A549 treated with Mapracorat at 1 μM for 4 hours (cell line): ENCODE measurements around the gene CXCR5. TPM values are rescaled to one million over a fixed set of nuclear protein-coding genes. Genes with fewer than 3 reads are reported as not detected.

Experiments used
- total RNA-seq: library from RNA; stranded (reverse); fragments of 200-300 nt; extraction: Qiagen RNA extraction; gene quantifications from 5 replicates; pipeline ENCODE4 v1.2.3, GENCODE V29; 2022

CXCR5 gene
- total RNA-seq, result 0.07 to 0.16 TPM (median 0.10 TPM) in 5 replicates

GRCh38 chr11:118883368-118884071 lies at the start of gene CXCR5:
Gene CXCR5, plus strand, starts transcription at chr11:118883892. Its CDS starts 50 bp downstream, at chr11:118883942.

Other genes with a start within 250 kb of the CXCR5 start
- gene TREH, start 204.2 kb upstream of the CXCR5 start, total RNA-seq, result not detected in 5 replicates
- 19.5 to 29.5 TPM (median 23.9 TPM) in 5 replicates for gene DDX6, start 92.7 kb upstream of the CXCR5 start, total RNA-seq
- gene BCL9L, start 42.0 kb downstream of the CXCR5 start, total RNA-seq, result 99.5 to 240 TPM (median 201 TPM) in 5 replicates
- gene UPK2, start 72.4 kb downstream of the CXCR5 start, total RNA-seq, result 0.39 to 1.2 TPM (median 0.98 TPM) in 5 replicates
- gene FOXR1, start 87.9 kb downstream of the CXCR5 start, total RNA-seq, result not detected in 5 replicates
- gene CENATAC, start 114.2 kb downstream of the CXCR5 start, total RNA-seq, result 9.4 to 17.1 TPM (median 14.2 TPM) in 5 replicates
- 785 to 1,034 TPM (median 805 TPM) in 5 replicates for gene RPS25, start 134.5 kb downstream of the CXCR5 start, total RNA-seq
- gene TRAPPC4, start 134.9 kb downstream of the CXCR5 start, total RNA-seq, result 56.5 to 66.9 TPM (median 60.0 TPM) in 5 replicates
- 10.1 to 12.2 TPM (median 11.8 TPM) in 5 replicates for gene SLC37A4, start 147.0 kb downstream of the CXCR5 start, total RNA-seq
- gene HYOU1, start 173.3 kb downstream of the CXCR5 start, total RNA-seq, result 39.3 to 49.3 TPM (median 46.7 TPM) in 5 replicates
- gene VPS11, start 183.9 kb downstream of the CXCR5 start, total RNA-seq, result 9.7 to 13.8 TPM (median 11.7 TPM) in 5 replicates
- gene HMBS, start 201.0 kb downstream of the CXCR5 start, total RNA-seq, result 45.6 to 51.4 TPM (median 49.7 TPM) in 5 replicates
- gene DPAGT1, start 218.0 kb downstream of the CXCR5 start, total RNA-seq, result 31.6 to 43.9 TPM (median 36.0 TPM) in 5 replicates
- 3.9 to 6.3 TPM (median 5.4 TPM) in 5 replicates for gene C2CD2L, start 223.5 kb downstream of the CXCR5 start, total RNA-seq
- gene HINFP, start 237.7 kb downstream of the CXCR5 start, total RNA-seq, result 8.2 to 9.5 TPM (median 9.2 TPM) in 5 replicates